HG03066 (cell line): ENCODE results near the gene CAMTA1.

ENCODE experiments used
- ATAC-seq: cut with Tn5 transposase; IDR thresholded peaks from one replicate; pipeline ENCODE4 v1.9.1; 2021; ENCODE audit warnings: low read depth; ENCODE audit not compliant: unreplicated experiment

The CAMTA1 gene

GRCh38 chr1:6779089-6779805, 6.0 kb upstream of the CAMTA1 start:
- ATAC-seq, result no peak

GRCh38 chr1:6782151-6782550, 3.1 kb upstream of the CAMTA1 start:
- no peak for ATAC-seq

- ATAC-seq, result no peak
Observed at GRCh38 chr1:6783221-6783620, 2.0 kb upstream of the CAMTA1 start.

- ATAC-seq, result no peak
Observed at GRCh38 chr1:6783936-6784559, 1.2 kb upstream of the CAMTA1 start.

GRCh38 chr1:6784560-6785317, 515 bp upstream of the CAMTA1 start:
- peak; percentile 71 for ATAC-seq

GRCh38 chr1:6785728-6786505, 663 bp downstream of the CAMTA1 start:
- no peak for ATAC-seq

DNA sequence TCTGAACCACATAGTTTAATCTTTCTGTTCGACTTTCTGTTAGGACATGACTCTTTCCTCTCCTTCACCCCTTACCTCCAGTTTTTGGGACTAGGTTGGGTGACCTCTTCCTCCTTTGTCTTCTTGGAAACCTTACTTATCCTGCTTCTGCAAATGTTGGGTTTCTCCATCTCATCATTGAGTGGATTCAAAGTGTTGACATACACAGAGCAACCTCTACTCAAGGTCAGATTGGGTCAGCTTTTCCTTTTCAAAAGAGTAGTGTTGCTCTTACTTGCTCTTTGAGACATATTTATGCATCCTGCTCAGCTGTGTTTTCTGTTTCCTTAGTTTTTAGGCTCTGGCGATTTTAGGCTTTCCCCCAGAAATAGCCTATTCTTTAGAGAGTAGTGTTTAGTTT, 3.7 kb downstream of the CAMTA1 start:
- no peak for ATAC-seq

- ATAC-seq, result no peak
Observed at GRCh38 chr1:6790146-6790545, 4.9 kb downstream of the CAMTA1 start.

DNA sequence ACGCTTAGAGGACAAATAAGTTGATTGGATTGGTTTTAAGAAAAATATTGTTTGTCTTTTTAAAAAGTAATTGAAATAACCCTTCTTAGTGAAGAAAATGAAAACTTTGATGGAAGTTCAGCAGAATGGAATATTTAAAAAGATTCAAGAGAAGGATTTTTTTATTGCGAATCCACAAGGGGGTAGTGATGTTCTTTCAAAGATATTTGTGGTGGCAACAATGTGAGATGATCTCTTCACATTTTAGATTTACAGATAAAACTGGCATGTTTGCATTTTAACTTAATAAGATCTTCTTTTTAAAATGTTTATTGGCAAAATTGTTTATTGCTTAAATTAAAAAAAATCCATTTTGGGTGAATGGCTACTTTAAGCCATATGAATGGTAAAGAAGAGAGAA, 8.9 kb downstream of the CAMTA1 start:
- ATAC-seq, result no peak

DNA sequence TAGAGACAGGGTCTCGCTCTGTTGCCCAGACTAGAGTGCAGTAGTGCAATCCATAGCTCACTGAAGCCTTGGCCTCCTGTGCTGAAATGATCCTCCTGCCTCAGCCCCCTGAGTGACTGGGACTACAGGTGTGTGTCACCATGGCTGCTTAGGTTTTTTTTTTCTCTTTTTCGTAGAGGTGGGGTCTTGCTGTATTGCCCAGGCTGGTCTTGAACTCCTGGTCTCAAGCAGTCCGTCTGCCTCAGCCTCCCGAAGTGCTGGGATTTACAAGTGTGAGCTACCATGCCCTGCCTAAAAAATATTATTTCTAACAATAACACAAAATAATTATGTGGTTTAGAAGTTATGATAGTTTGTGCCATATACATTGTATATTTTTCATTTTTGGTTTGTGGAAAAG, 9.9 kb downstream of the CAMTA1 start:
- ATAC-seq, result no peak

- no peak for ATAC-seq
Observed at GRCh38 chr1:6795661-6796060, 10.4 kb downstream of the CAMTA1 start.

- ATAC-seq, result no peak
Observed at GRCh38 chr1:6796095-6796494, 10.8 kb downstream of the CAMTA1 start.

- ATAC-seq, result no peak
Observed at GRCh38 chr1:6799499-6799898, 14.2 kb downstream of the CAMTA1 start.

DNA sequence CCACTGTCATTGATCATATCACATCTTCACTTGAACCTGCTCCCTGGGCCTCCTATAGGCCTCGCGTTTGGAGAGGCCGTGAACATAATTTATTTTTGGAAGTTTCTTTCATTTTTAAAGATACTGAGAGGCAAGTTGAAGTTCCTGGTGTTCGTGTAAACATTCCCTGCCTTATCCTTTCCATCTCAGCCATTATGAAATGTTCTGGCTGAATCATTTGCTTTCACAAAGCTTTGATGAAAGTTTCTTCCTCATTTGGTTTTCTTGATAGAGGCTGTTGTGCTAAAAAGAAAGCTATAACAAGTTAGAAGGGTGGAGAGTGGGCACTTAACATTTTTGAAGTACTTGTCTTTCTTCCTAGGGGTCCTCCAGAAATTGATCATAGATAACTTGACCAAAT, 15.5 kb downstream of the CAMTA1 start:
- no peak for ATAC-seq

DNA sequence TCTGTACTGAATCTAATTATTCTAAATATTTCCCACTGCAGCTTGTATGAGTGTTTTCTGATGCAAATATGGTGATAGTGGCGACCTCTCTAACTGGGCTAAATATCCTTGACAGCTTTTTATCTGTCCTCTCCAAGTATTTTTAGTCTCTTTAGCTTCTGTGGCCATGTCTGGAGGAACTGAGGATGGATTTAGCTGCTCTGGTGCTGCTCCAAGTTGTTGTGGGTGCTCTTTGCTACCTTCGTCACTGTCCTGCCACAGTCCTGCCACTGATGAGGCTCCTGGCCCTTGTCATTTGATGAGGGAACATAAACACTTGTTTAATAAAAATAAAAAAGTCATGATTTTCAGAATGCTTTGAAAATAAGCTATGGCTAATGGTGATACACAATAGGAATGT, 15.9 kb downstream of the CAMTA1 start:
- no peak for ATAC-seq

DNA sequence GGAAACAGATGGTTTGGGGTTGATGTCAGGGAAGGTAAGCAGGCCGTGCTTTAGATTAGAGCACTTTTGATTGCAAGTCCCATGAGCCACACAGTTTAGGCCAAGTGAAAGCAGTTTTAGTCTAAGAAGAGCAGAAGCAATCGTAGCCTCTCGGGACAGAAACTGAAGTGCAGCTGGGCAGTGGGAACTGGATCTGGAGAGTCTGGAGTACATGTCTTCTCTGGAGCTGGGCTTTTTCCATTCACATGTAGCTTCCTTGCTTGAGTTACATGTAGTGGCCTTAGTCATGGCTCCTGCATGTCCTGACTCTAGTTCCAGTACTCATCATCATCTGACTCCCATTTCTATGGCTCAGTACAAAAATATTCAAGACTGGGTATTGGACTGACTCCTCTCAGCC, 16.7 kb downstream of the CAMTA1 start:
- ATAC-seq, result no peak

DNA sequence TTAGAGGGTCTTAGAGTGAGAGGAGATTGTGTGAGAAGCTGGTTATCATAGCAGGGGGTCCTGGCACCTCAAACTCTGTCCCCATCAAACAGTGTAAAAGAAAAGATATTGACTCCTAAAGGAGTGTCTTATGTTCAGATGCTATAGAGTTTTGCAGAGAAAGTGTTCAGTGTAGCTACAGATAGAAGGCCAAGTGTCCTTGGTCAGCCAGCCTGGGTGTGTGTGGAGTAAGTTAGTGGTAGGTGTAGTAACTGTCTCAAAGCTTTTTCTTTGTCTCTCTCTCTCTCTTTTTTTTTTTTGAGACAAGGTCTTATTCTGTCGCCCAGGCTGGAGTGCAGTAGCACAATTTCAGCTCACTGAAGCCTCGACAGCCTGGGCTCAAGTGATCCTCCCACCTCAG, 17.2 kb downstream of the CAMTA1 start:
- no peak for ATAC-seq

DNA sequence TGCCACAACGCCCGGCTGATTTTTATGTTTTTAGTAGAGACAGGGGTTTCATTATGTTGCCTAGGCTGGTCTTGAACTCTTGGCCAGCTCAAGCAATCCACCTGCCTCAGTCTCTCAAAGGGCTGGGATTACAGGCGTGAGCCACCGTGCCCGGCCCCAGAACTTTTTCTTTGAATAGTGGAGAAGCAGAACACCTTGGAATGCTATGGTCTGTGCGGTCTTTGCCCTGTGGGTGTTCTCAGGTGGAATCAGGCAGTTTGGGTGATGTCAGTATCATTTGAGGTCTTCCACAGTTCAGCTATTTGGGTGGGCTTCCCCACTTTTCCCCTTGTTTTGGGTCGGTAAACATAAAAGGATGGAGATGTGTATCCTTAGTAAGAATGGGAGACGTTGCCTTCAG, 17.6 kb downstream of the CAMTA1 start:
- ATAC-seq, result no peak

GRCh38 chr1:6803357-6803756, 18.1 kb downstream of the CAMTA1 start:
- ATAC-seq, result no peak

GRCh38 chr1:6805004-6805416, 19.8 kb downstream of the CAMTA1 start:
- no peak for ATAC-seq

- ATAC-seq, result no peak
Observed at GRCh38 chr1:6807782-6808181, 22.5 kb downstream of the CAMTA1 start.
